C4-2B (cell line): ENCODE results near the gene CMBL.

Experiments used
- ZFX ChIP-seq: fragments of 450-650 bp; IDR thresholded peaks from 2 replicates; pipeline ENCODE4 v1.6.1; 2017
- TF ChIP-seq, protein P1 (sequence below): fragments of 450-650 bp; conservative IDR thresholded peaks from 2 replicates; pipeline ENCODE4 v1.5.1; 2017; ENCODE audit warnings: mild to moderate bottlenecking

GRCh38 chr5:10275991-10276390, 31.7 kb downstream of the CMBL start:
- TF ChIP-seq, protein P1, sequence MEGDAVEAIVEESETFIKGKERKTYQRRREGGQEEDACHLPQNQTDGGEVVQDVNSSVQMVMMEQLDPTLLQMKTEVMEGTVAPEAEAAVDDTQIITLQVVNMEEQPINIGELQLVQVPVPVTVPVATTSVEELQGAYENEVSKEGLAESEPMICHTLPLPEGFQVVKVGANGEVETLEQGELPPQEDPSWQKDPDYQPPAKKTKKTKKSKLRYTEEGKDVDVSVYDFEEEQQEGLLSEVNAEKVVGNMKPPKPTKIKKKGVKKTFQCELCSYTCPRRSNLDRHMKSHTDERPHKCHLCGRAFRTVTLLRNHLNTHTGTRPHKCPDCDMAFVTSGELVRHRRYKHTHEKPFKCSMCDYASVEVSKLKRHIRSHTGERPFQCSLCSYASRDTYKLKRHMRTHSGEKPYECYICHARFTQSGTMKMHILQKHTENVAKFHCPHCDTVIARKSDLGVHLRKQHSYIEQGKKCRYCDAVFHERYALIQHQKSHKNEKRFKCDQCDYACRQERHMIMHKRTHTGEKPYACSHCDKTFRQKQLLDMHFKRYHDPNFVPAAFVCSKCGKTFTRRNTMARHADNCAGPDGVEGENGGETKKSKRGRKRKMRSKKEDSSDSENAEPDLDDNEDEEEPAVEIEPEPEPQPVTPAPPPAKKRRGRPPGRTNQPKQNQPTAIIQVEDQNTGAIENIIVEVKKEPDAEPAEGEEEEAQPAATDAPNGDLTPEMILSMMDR: no peak
- TF ChIP-seq ZFX: no peak
